Fibroblast of lung (primary cell): Measurements from ENCODE around the gene ASTN2. TPM values are rescaled to one million over a fixed set of nuclear protein-coding genes. Genes with fewer than 3 reads are reported as not detected.
A peak's percentile ranks its signal among the peaks of the same experiment; 100 is the strongest.

Source experiments
- DNase-seq, 2 donors: peaks; one replicate each; pipeline versions ENCODE4 v3.0.0 to v3.0.0-alpha.2; 2010; ENCODE audit warnings: low read depth in 2 of 2
- H2AFZ ChIP-seq: 2 replicates; pipeline ENCODE4 v1.5.1; 2012; ENCODE audit warnings: low read length, control low read depth, inconsistent platforms
- H3K27ac ChIP-seq: 2 replicates; pipeline ENCODE4 v1.5.1; 2011; ENCODE audit warnings: low read length, control low read depth; ENCODE audit not compliant: insufficient read depth
- H3K27me3 ChIP-seq: 2 replicates; pipeline ENCODE4 v1.5.1; 2011; ENCODE audit warnings: mild to moderate bottlenecking, low read length; ENCODE audit not compliant: control insufficient read depth, insufficient read depth
- H3K36me3 ChIP-seq: 2 replicates; pipeline ENCODE4 v1.5.1; 2011; ENCODE audit warnings: low read length; ENCODE audit not compliant: control insufficient read depth, insufficient read depth
- H3K4me1 ChIP-seq: 2 replicates; pipeline ENCODE4 v1.5.1; 2011; ENCODE audit warnings: low read length; ENCODE audit not compliant: control insufficient read depth, insufficient read depth; ENCODE audit errors: extremely low read depth
- H3K4me2 ChIP-seq: 2 replicates; pipeline ENCODE4 v1.5.1; 2011; ENCODE audit warnings: low read length, control low read depth; ENCODE audit not compliant: insufficient read depth; ENCODE audit errors: extremely low read depth
- H3K4me3 ChIP-seq, 4 experiments: fragments of 200-600 bp in 1 of 4; sonication (generic) in 1 of 4; replicated peaks in 1 of 4; 2 replicates each; pipeline ENCODE4 v1.5.1; 2011 to 2016; ENCODE audit warnings: low read length in 4 of 4, low read depth in 3 of 4, mild to moderate bottlenecking in 3 of 4, control low read depth in 2 of 4, inconsistent platforms in 1 of 4, mixed read lengths in 1 of 4; ENCODE audit not compliant: insufficient read depth in 1 of 4; ENCODE audit errors: control extremely low read depth in 1 of 4
- H3K79me2 ChIP-seq: 2 replicates; pipeline ENCODE4 v1.5.1; 2012; ENCODE audit warnings: mild to moderate bottlenecking, low read length, inconsistent platforms; ENCODE audit not compliant: control insufficient read depth, insufficient read depth
- H3K9ac ChIP-seq: 2 replicates; pipeline ENCODE4 v1.5.1; 2011; ENCODE audit warnings: mild to moderate bottlenecking, low read length, control low read depth; ENCODE audit not compliant: insufficient read depth
- H3K9me3 ChIP-seq: 2 replicates; pipeline ENCODE4 v1.5.1; 2012; ENCODE audit warnings: low read depth, low read length; ENCODE audit not compliant: control insufficient read depth, insufficient read depth
- H4K20me1 ChIP-seq: 2 replicates; pipeline ENCODE4 v1.5.1; 2011; ENCODE audit warnings: low read length; ENCODE audit not compliant: control insufficient read depth, insufficient read depth; ENCODE audit errors: extremely low read depth
- CTCF ChIP-seq, 2 donors: IDR thresholded peaks in 1 of 2; conservative IDR thresholded peaks in 1 of 2; 1 replicate in 1 of 2; 2 replicates in 1 of 2; pipeline ENCODE4 v1.5.1; 2011 to 2012; ENCODE audit warnings: low read length in 2 of 2, control low read depth in 1 of 2, inconsistent platforms in 1 of 2, low read depth in 1 of 2, mild to moderate bottlenecking in 1 of 2
- EZH2 ChIP-seq: IDR thresholded peaks from 2 replicates; pipeline ENCODE4 v1.5.1; 2012; ENCODE audit warnings: low read length, control low read depth, mild to moderate bottlenecking; ENCODE audit errors: missing control alignments
- polyA plus RNA-seq, 2 donors: library from polyadenylated mRNA; depleted of rRNA in 1 of 2; stranded (reverse) in 1 of 2; unstranded in 1 of 2; fragments of >200 nt; gene quantifications; 2 replicates each; pipeline ENCODE4 v1.2.1, GENCODE V29; 2011 to 2012; ENCODE audit warnings: missing spikeins in 1 of 2
- total RNA-seq: library from RNA; depleted of rRNA; stranded (reverse); fragments of >200 nt; gene quantifications from 2 replicates; pipeline ENCODE4 v1.2.1, GENCODE V29; 2014

ASTN2 gene
- total and polyA plus RNA-seq, 2 donors (not counting 1 experiment from before 2014, with no cell fraction given), result 2.2 to 19.2 TPM

GRCh38 chr9:117156144-117156688 is 258.6 kb downstream of the ASTN2 start:
- Histone ChIP-seq H3K4me2 (no peak overlapping the region), H3K79me2 (no peaks in the 10 kb centered on the region), H3K27ac (no peak overlapping the region), H3K4me1 (no peaks in the 10 kb centered on the region), H2AFZ (no peak overlapping the region), H3K27me3 (no peaks in the 10 kb centered on the region), H3K36me3 (no peaks in the 10 kb centered on the region), H4K20me1 (no peaks in the 10 kb centered on the region), H3K4me3 (no peak overlapping the region), H3K9me3 (no peaks in the 10 kb centered on the region), H3K9ac (no peak overlapping the region)
- TF ChIP-seq EZH2 (no peak), CTCF (conservative IDR thresholded peaks at IDR 0.05 in 1 of 2, IDR thresholded peaks at IDR 0.05 in 1 of 2; ENCODE audit: low read depth in 1 of 2, low read length in 2 of 2) (no peak)
- DNase-seq, result no peak

GRCh38 chr9:117153021-117153420 is 261.8 kb downstream of the ASTN2 start:
- H3K4me3 ChIP-seq, result no peak overlapping the region
- no peak overlapping the region for H3K27ac ChIP-seq
- no peak overlapping the region for H2AFZ ChIP-seq
- TF ChIP-seq EZH2 (no peak), CTCF (conservative IDR thresholded peaks at IDR 0.05 in 1 of 2, IDR thresholded peaks at IDR 0.05 in 1 of 2; ENCODE audit: low read depth in 1 of 2, low read length in 2 of 2) (no peak)
- no peaks in the 10 kb centered on the region for H3K4me1 ChIP-seq
- no peaks in the 10 kb centered on the region for H3K27me3 ChIP-seq
- H3K4me2 ChIP-seq, result no peak overlapping the region
- DNase-seq, result peak in 1 of 2 donors; percentile 46
- no peaks in the 10 kb centered on the region for H3K36me3 ChIP-seq
- H3K9me3 ChIP-seq, result no peaks in the 10 kb centered on the region
- H3K79me2 ChIP-seq, result no peaks in the 10 kb centered on the region
- no peak overlapping the region for H3K9ac ChIP-seq
- H4K20me1 ChIP-seq, result no peaks in the 10 kb centered on the region

GRCh38 chr9:117151716-117152115 is 263.1 kb downstream of the ASTN2 start:
- Histone ChIP-seq H3K9ac (no peak overlapping the region), H3K36me3 (no peaks in the 10 kb centered on the region), H3K4me2 (no peak overlapping the region), H3K9me3 (no peaks in the 10 kb centered on the region), H2AFZ (no peak overlapping the region), H3K27ac (no peak overlapping the region), H3K27me3 (no peaks in the 10 kb centered on the region), H4K20me1 (no peaks in the 10 kb centered on the region), H3K4me1 (no peaks in the 10 kb centered on the region), H3K4me3 (no peak overlapping the region), H3K79me2 (no peaks in the 10 kb centered on the region)
- no peak for DNase-seq
- TF ChIP-seq EZH2 (no peak), CTCF (conservative IDR thresholded peaks at IDR 0.05 in 1 of 2, IDR thresholded peaks at IDR 0.05 in 1 of 2; ENCODE audit: low read depth in 1 of 2, low read length in 2 of 2) (no peak)
